HG02610 (cell line): ENCODE results near the gene UVRAG.

Experiments
- ATAC-seq: cut with Tn5 transposase; IDR thresholded peaks from one replicate; pipeline ENCODE4 v1.9.1; 2021; ENCODE audit warnings: mild to moderate bottlenecking, moderate library complexity; ENCODE audit not compliant: unreplicated experiment

Gene UVRAG

DNA sequence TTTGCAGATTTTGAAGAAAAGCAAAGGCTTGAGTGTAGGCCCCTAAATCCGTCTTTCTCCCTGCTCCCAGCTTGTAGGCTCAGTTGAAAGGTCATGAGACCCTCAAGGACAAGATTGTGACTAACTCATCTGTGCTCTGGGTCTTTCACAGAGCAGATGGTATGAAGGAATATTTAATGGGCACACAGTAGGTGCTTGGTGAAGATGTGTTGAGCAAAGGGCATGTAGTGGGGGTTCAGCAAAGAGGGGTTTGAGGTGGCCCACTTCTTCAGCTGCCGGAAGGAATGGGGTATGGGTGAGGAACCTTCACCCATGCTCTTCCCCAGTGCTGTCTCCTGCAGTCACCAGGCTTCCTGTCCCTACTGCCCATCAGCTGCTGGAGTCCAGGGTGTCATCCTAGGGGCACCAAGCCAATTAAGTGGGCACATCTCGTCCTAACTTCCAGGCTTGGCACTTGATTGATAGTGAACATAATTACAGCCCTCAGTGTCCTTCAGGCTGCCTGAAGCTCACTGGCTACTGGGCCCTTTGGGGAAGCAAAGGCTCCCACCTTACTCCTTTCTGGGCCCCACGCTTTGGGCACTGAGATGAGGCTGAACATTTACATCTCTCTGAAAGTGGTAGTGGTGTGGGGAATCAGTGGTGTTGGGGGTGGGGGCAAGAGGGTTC is 31.5 kb upstream of the UVRAG start:
- no peak for ATAC-seq

DNA sequence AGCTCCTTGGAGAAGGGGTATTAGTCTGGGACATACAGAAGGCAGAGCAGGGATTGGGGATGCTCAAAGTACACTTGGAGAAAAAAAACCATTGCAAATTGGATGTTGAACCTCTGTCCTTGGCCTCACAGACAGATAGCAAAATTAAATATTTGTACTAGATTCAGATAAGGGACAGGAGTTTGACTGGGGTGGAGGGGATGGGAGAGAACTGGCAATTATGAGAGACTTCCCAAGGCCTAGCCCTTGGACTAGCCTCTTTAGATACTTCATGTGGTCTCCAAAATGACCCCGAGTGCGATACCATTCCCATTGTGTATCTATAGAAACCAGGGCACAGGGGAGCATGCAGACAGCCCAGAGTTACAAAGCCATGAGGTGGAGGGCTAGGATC is 30.9 kb upstream of the UVRAG start:
- no peak for ATAC-seq

DNA sequence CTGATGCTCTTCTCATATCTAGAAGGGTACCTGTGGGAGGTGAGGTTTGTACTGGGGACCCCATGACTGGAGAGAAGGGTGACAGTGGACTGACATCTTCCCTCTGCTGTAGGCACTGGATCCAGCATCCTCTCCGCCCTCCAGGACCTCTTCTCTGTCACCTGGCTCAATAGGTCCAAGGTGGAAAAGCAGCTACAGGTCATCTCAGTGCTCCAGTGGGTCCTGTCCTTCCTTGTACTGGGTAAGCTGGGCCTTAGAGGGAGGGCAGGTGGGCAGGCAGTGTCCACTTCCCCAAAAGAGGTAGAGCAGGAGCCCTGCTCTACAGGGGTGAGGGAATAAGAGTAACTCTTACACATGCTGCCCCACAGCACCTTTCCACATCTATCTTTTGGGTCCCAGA is 30.5 kb upstream of the UVRAG start:
- no peak for ATAC-seq

DNA sequence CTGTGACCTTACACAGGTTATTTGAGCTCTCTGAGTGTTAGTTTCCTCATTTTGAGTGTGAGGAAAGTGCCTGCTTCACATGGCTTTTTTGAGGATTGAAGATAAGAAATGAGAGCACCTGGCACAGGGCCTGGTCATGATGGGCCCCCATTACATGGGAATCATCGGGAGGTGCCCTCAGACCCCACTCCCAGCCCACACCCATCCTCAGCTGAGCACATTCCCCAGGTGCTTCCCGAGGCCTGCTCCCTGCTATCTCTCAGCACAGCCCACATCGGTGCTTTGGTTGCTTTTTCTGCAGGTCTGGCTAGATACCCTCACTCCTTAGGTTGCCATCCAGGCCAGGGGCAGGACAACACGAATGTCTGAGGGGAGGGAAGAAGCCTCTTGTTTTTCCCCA is 29.8 kb upstream of the UVRAG start:
- ATAC-seq: no peak

DNA sequence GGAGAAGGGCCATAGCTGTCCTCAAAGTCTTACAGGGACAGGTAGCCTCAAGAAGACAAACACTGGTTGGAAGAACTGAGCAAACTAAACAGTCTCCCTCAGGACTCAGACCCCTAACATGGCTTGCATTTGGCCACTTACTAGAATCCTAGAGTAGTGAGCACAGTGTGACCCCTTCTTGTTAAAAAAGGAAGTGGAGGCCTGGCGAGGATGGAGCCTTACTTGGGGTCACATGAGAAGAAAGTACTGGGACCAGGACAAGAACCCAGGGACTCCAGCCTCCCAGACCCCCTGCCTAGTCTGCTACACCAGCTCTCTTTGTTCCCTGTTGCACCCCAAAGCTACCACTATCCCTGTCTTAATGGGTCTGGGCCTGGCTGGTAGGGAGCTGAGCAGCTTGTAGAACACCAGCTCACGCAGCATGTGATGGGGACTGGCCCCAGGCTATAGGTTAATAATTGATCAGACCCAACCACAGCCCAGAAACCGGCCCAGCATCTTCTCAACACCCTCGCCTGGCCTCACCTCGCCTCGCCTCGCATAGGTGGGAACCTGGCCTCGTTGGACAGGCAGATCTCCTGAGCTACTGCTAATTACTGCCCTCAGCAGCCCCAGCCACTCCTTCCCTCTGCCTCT is 28.8 kb upstream of the UVRAG start:
- no peak for ATAC-seq

DNA sequence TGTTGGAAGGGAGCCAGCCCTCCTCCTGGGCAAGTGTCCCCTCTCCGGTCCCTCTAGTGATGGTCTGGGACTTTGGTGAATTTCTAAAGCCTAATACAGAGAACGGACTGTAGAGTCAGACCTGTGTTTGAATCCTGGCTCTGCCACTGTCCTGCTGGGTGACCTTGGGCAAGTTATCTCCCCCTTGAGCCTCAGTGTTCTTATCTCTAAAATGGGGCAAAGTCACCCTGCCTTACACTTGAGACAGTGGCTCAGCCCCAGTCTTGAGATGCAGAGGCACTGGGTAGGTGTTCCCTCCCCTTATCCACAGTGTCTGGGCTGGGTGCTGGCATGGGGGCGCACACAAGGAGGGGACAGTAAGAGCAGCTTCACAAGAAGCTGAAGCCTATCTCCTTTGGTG is 25.5 kb upstream of the UVRAG start:
- no peak for ATAC-seq

DNA sequence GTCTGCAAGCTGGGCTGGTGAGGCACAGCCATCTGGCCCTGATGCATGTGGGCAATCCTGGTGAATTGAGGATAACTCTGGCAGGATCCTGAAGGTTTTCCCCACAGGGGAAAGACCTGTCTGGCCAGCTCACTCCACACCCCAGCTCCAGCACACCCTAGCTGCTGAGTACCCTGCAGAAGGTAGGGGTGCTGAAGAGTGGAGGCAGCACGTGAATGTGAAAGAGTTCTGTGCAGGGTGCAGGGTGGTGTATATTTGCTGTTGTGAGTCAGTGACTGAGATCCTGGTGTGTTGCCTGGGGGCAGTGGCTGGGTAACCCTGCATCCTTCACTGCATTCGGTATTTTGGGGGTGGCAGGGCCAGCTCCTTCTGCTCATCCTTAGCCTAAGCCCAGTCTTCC is 24.0 kb upstream of the UVRAG start:
- no peak for ATAC-seq

DNA sequence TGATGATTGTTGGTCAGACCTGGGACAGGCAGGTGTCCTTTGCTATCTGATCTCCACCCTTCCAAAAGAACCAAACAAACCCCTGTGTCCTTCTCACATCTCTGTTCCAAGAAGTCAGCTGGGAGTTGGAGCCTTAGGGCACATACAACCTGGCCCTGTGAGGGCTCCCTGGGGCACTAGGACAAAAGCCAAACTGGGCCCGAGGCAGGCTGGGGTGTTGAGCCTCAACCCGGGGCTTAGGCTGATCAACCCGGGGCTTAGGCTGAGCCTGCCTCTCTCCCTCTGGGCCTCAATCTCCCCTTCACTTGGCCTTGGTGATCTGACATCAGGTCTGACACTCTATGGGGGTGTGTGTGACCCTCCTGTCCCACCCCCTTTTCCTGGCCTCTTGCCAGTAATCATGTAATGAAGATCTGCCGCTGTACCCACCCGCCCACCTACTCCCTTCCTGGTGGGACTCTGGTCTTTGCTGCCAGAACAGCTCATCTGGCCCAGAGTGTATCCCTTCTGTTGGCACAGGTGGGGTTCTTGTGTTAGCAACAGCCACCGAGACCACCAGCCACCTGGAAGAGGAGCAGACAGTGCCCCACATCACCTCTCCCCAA is 22.8 kb upstream of the UVRAG start:
- ATAC-seq: no peak

DNA sequence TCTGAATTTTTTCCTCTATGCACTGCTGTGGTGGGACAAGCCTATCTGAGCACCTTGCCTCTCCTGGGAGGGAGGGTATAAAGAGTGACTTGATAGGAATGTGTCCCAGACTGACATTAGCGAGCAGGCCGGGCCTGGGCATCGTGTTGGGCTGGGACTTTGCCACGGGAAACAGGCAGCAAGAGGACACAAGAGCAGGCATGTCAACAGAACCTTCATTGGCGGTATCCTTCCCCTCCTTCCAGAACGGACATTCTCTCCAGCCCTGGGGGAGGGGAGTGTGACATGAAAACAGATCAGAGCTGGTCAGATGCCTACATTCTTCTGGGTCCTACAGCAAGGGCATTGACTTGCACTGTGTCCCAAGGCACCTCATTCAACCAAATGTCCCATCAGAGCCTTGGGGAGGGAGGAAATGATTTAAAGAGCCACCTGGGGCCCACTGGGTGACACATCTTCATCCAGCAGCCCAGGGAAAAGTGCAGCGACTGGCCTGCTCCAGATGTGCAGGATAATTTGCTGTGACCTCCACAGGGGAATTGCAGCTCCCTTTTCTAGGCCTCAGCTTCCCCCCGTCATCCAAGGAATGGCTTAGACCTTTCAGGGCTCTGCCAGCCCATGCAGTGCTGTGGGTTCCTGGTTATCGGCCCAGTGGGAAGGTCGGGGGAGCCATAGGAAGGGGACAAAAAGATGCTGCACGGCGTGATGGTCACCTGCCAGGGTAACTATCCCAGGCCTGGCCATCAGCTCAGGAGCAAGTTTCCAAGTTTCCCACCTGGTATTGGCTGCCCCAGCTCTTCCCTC is 21.8 kb upstream of the UVRAG start:
- ATAC-seq: no peak

DNA sequence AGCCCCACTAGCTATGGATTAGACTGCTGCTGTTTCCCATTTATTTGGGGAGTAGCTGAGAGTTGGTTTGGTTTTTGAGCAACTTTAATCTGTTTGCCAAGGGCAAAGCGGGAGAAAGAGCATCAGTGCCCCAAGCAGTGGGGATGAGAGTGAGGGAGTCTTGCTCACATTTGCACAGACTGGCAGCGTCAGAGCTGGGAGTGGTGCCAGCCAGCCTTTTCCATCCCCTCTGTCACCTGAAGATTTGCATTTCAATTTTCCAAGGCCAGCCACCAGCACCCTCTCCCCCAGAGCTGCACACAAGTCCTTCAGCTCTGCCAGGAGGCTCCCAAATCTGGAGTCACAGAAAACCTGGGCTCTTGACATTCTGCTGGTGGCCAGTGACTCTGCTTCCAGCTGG is 21.0 kb upstream of the UVRAG start:
- ATAC-seq: no peak

DNA sequence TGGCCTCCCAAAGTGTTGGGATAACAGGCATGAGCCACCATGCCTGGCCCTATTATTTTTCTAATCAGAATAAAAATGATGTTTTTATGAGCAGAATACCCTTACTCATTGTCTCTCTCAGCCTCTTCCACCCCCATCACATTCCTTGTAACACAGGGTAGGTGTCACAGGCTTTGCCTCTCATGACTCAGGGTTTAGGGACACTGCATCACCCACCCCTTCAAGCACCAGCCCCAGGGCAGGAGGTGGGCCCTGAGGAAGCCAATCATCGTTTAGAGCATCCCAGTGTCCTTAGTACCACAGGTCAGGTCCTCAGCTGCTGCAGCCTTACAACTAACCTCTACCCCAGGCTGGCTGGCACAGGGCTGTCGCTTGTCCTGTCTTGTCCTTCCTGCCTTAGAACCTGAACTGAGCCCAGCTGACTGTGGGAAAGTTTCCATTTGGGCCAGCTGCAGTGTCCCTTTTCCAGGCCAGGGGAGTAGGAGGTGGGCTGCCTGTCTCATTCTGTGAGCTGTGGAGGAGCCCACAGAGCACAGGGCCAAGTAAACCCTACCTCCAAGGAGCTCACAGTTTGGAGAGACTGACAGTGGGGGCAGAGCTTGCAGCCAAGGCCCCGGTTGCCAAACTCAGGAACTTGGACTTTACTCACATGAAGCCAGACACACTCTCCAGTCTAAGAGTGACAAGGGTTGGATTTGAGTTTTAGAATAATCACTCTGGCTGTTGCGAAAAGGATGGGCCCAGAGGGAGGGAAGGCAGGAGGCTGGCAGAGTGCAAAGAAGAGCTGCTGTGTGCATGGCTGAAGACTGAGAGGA is 19.5 kb upstream of the UVRAG start:
- no peak for ATAC-seq

DNA sequence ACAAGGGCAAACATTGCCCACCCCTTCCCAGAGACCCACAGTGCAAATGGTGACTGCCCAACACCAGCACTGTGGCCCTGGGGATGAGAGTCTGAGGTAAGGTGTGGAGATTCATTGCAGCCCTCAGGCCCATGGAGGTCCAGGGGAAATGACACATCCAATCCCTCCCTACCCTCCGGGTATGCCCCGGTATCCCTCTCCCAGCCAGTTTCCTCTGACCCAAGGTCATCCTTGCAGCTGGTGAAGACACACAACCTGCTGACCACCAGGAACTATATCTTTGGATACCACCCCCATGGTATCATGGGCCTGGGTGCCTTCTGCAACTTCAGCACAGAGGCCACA is 18.9 kb upstream of the UVRAG start:
- ATAC-seq: no peak

DNA sequence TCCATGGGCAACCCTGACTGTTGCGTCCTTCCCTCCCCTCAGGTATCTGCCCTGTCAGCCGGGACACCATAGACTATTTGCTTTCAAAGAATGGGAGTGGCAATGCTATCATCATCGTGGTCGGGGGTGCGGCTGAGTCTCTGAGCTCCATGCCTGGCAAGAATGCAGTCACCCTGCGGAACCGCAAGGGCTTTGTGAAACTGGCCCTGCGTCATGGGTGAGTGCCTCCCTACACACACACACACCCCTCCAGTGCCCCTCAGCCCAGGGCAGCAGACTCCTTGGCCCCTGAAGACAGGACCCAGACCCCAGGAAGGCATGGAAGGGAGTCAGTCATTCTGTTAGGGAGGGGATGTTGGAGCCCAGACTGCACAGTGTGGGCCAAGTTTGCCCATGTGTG is 17.9 kb upstream of the UVRAG start:
- no peak for ATAC-seq

DNA sequence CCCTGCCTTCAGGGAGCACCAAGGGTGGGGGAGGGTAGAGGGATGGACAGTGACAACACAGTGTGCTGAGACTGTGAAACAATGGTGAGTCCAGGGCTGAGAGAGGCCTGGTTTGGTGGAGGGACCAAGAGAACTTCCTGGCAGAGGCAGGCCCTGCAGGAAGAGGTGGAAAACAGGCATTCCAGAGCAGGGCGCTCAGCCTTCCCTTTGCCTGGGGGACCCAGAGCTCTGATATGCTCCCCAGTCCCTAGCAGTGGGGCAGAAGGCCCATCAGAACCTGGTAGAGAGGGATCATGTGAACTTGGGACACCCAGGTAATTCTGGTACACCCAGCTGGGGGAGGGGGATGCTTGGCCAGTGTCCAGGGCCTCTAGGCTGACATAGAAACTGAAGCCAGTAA is 17.2 kb upstream of the UVRAG start:
- ATAC-seq: no peak

DNA sequence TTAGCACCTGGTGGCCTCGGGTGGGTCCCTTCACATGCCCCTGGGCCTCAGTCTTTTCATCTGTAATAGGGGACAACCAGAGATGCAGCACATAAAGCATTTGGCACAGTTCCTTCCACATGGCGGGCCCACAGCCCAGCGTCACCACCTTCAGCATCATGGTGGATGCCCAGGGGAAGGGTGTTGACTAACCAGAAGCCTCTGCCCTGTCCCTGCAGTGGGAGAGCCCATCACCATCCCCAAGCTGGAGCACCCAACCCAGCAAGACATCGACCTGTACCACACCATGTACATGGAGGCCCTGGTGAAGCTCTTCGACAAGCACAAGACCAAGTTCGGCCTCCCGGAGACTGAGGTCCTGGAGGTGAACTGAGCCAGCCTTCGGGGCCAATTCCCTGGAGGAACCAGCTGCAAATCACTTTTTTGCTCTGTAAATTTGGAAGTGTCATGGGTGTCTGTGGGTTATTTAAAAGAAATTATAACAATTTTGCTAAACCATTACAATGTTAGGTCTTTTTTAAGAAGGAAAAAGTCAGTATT is 14.8 kb upstream of the UVRAG start:
- ATAC-seq: no peak

DNA sequence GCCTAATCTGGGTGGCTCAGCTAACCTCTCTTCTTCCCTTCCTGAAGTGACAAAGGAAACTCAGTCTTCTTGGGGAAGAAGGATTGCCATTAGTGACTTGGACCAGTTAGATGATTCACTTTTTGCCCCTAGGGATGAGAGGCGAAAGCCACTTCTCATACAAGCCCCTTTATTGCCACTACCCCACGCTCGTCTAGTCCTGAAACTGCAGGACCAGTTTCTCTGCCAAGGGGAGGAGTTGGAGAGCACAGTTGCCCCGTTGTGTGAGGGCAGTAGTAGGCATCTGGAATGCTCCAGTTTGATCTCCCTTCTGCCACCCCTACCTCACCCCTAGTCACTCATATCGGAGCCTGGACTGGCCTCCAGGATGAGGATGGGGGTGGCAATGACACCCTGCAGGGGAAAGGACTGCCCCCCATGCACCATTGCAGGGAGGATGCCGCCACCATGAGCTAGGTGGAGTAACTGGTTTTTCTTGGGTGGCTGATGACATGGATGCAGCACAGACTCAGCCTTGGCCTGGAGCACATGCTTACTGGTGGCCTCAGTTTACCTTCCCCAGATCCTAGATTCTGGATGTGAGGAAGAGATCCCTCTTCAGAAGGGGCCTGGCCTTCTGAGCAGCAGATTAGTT is 14.2 kb upstream of the UVRAG start:
- ATAC-seq: no peak

DNA sequence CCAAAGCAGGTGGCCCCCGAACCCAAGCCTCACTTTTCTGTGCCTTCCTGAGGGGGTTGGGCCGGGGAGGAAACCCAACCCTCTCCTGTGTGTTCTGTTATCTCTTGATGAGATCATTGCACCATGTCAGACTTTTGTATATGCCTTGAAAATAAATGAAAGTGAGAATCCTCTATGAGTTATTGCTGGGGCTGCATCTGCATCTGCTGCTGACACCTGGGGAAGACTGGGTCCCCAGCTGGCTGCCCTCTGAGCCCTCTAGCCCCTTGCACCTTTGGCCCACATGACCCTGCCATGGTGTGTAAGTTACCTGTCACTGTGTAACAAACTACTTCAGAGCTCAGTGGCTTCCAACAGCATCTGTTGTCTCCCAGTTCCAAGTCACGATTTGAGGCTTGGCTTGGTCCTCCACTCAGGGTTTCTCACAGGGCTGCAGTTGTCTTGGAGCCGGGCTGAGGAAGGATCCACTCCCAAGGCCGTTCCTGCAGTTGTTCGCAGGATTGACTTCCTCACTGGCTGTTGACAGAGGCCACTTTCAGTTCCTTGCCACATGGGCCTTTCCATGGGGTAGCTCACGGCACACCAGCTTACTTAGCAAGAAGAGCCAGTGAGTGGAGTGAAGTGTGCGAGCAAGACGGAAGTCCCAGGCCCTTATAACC is 13.5 kb upstream of the UVRAG start:
- no peak for ATAC-seq

DNA sequence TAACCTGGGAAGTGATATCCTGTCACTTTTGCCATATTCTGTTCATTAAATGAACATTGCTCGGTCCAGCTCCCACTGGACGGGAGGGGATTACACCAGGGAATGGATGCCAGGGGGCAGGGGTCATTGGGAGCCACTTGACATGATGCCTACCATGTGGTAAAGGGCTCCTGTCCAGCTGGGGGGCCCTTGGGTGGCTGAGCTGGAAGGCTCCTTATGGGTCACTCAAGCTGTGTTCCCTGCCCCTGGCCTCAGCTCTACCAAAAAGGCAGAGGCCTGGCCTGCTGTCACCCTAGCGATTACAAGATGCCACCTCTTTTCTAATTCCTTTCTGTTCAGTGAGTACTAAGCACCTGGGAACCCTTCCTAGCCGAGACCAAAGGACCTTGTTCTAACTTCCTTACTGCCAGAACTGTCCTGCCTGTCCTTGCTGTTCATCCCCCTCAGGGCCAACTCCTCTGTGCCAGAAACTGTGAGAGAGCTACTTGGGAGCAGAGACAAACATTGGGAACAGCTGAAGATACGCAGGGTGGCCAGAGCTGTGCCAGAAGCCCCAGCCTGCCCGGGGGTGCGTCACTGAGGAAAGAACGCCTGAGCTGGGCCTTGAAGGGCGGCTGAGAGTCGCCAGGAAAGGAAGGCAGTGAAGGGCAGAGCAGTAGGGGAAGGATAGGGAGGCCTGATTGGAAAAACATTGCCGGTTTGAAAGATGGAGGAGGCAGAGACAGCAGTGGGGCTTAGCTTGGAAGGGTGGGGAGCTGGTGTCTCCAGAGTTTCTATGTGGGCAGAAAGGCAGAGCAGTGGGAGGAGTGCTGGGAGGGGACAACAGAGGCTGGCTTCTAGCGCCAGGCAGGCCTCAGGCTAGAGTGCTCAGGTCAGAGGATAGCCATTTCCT is 12.7 kb upstream of the UVRAG start:
- ATAC-seq: no peak
